Measurements from ENCODE around the gene ZFP36L1. TPM values are rescaled to one million over a fixed set of nuclear protein-coding genes. Genes with fewer than 3 reads are reported as not detected.

ZFP36L1 gene
- total RNA-seq, 6 donors from 2014 or later = 268 to 511 (median 385) TPM

DNA sequence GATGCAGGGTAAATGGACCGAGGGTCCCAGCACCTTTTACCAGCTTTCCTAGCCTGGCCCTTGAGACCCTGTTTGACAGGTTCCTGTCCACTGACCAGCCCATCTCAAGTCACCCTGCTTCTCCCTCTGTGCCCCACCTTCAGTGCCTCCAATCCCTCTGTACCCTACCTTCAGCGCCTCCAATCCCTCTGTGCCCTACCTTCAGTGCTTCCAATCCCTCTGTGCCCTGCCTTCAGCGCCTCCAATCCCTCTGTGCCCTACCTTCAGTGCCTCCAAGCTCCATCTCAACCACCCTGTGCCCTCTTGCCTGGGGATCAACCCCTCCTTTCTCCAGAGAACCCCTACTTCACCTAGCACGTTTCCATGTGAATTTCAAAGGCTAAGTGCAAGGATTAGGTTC, 54.3 kb downstream of the ZFP36L1 start:
- H3K27ac ChIP-seq = no peak overlapping the region
- TF ChIP-seq POLR2AphosphoS5 (IDR thresholded peaks at IDR 0.05) = no peak
- TF ChIP-seq POLR2A (IDR thresholded peaks at IDR 0.05) = no peak
- TF ChIP-seq EP300 (IDR thresholded peaks at IDR 0.05) = no peak
- TF ChIP-seq, protein P1, sequence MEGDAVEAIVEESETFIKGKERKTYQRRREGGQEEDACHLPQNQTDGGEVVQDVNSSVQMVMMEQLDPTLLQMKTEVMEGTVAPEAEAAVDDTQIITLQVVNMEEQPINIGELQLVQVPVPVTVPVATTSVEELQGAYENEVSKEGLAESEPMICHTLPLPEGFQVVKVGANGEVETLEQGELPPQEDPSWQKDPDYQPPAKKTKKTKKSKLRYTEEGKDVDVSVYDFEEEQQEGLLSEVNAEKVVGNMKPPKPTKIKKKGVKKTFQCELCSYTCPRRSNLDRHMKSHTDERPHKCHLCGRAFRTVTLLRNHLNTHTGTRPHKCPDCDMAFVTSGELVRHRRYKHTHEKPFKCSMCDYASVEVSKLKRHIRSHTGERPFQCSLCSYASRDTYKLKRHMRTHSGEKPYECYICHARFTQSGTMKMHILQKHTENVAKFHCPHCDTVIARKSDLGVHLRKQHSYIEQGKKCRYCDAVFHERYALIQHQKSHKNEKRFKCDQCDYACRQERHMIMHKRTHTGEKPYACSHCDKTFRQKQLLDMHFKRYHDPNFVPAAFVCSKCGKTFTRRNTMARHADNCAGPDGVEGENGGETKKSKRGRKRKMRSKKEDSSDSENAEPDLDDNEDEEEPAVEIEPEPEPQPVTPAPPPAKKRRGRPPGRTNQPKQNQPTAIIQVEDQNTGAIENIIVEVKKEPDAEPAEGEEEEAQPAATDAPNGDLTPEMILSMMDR (IDR thresholded peaks at IDR 0.05) = no peak

More for the DNA sequence above, 54.3 kb downstream of the ZFP36L1 start:
- 96 to 97% methylated on average over 4 of the region's 4 CpGs for WGBS, 2 donors
- no peak for DNase-seq
- no peak overlapping the region for H3K4me3 ChIP-seq
- no peak for ATAC-seq (ENCODE audit: low FRiP score in 2 of 2)
- no peaks in the 10 kb centered on the region for H3K36me3 ChIP-seq
- H3K4me1 ChIP-seq = peaks cover 31 to 34% (median 32%) of the 10 kb centered on the region in 4 donors
- no peaks in the 10 kb centered on the region for H3K27me3 ChIP-seq
- no peaks in the 10 kb centered on the region for H3K9me3 ChIP-seq

Other genes starting within 250 kb of the ZFP36L1 start
- gene ACTN1, start 186.2 kb upstream of the ZFP36L1 start, total RNA-seq = 100 to 1,000 TPM; 117 to 195 (median 157) TPM

Measured in upper lobe of left lung (tissue), 6 donors.